Skeletal muscle tissue (tissue), 4 donors: ENCODE data around the gene ABHD12. TPM values are rescaled to one million over a fixed set of nuclear protein-coding genes. Genes with fewer than 3 reads are reported as not detected.

Experiments used
- H3K27ac ChIP-seq: one replicate; pipeline ENCODE4 v1.7.0; 2013; ENCODE audit warnings: mild to moderate bottlenecking, low read depth, low read length, inconsistent platforms
- H3K27me3 ChIP-seq, 3 donors: one replicate each; pipeline ENCODE4 v1.7.0; 2013; ENCODE audit warnings: low read length in 3 of 3; ENCODE audit not compliant: control insufficient read depth in 3 of 3, insufficient read depth in 3 of 3
- H3K36me3 ChIP-seq, 3 donors: one replicate each; pipeline ENCODE4 v1.7.0; 2013; ENCODE audit warnings: low read length in 3 of 3; ENCODE audit not compliant: control insufficient read depth in 3 of 3, insufficient read depth in 3 of 3
- H3K4me1 ChIP-seq, 3 donors: one replicate each; pipeline ENCODE4 v1.7.0; 2013; ENCODE audit warnings: low read length in 3 of 3, mild to moderate bottlenecking in 3 of 3; ENCODE audit not compliant: control insufficient read depth in 3 of 3, insufficient read depth in 3 of 3
- H3K4me3 ChIP-seq, 3 donors: one replicate each; pipeline ENCODE4 v1.7.0; 2013; ENCODE audit warnings: low read length in 3 of 3
- H3K9ac ChIP-seq, 3 donors: one replicate each; pipeline ENCODE4 v1.7.0; 2013; ENCODE audit warnings: low read length in 3 of 3, mild to moderate bottlenecking in 3 of 3, moderate library complexity in 2 of 3, low read depth in 1 of 3
- H3K9me3 ChIP-seq, 3 donors: one replicate each; pipeline ENCODE4 v1.7.0; 2013; ENCODE audit warnings: low read length in 3 of 3; ENCODE audit not compliant: control insufficient read depth in 3 of 3
- total RNA-seq: library from RNA; depleted of rRNA; stranded (reverse); fragments of >200 nt; gene quantifications from one replicate; pipeline ENCODE4 v1.2.3, GENCODE V29; 2014
- donor health status: Osteomylitis.

Gene ABHD12
- 29.7 TPM for total RNA-seq

DNA sequence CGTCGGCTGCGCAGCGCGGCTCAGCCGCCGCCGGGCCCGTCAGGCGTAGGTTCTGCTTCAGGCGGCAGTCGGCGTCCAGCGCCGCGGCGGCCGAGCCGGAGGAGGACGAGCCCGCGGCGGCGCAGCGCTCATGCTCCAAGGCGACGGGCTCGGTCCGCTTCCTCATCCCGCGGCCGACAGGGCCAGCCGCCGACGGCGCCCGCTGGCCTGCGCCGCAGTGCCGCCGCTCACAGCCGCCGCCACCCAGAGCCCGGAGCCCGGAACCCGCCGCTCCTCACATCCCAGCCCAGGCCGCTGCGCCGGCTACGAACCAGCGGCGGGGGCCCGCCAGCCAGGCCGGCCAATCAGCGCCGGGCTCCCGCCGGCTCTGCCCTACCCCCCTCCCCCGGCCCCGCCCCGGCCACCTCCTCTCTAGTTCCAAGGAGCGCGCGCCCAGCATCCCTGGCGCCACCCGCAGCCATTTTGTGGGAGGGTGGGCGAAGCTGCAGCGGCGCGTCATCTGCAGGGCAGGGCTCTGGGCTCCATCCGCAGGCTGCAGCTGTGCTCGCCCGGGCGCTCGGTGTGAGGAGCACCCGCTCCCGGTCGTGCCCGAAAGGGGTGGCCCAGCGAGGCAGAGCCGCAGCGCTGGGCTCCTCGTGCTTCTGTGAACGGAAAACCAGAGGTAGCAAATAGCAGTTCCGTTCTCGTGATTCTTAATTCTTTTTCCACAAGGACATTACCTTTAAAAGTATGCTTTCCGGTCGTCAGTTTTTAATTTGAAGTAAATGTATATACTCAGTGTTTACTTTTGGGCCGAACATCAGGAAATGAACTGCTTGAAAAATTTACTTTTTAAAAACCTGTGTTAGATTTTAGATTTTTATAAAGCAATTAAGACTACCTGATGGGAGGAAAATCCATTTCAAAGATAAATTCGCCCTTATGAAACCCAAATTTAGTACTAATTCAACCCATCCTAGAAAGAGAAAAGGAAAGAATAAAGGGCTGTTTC, at the start of gene ABHD12:
Gene ABHD12, minus strand, starts transcription at position 298 of the 991 bp plus-strand sequence. Its CDS starts 132 bp downstream, at position 166.
- Histone ChIP-seq H3K9ac (peak within 1 kb of the TSS; percentile 74 to 86 (median 77)), H3K9me3 (no peaks in the 10 kb centered on the region), H3K4me1 (peaks cover 0 to 8% (median 5%) of the 10 kb centered on the region in 3 donors), H3K4me3 (peak within 1 kb of the TSS; percentile 80 to 85 (median 83)), H3K36me3 (no peaks in the 10 kb centered on the region), H3K27ac (peak within 1 kb of the TSS; percentile 73), H3K27me3 (no peaks in the 10 kb centered on the region)

- Histone ChIP-seq H3K36me3 (no peaks in the 10 kb centered on the region), H3K27me3 (no peaks in the 10 kb centered on the region), H3K4me3 (no peak overlapping the region), H3K9ac (no peak overlapping the region), H3K9me3 (no peaks in the 10 kb centered on the region), H3K27ac (no peak overlapping the region), H3K4me1 (no peaks in the 10 kb centered on the region)
These were observed 48.7 kb upstream of the ABHD12 start for GRCh38 chr20:25439328-25439727.

- no peaks in the 10 kb centered on the region for H3K4me1 ChIP-seq
- H3K9ac ChIP-seq = no peak overlapping the region
- no peak overlapping the region for H3K27ac ChIP-seq
- H3K27me3 ChIP-seq = no peaks in the 10 kb centered on the region
- no peaks in the 10 kb centered on the region for H3K36me3 ChIP-seq
- no peaks in the 10 kb centered on the region for H3K9me3 ChIP-seq
- no peak overlapping the region for H3K4me3 ChIP-seq
These were observed 46.5 kb upstream of the ABHD12 start for GRCh38 chr20:25437153-25437581.

GRCh38 chr20:25424536-25424935, 33.9 kb upstream of the ABHD12 start:
- H3K9ac ChIP-seq = no peak overlapping the region
- H3K27me3 ChIP-seq = no peaks in the 10 kb centered on the region
- H3K4me3 ChIP-seq = no peak overlapping the region
- H3K27ac ChIP-seq = no peak overlapping the region
- no peaks in the 10 kb centered on the region for H3K36me3 ChIP-seq
- no peaks in the 10 kb centered on the region for H3K9me3 ChIP-seq
- no peaks in the 10 kb centered on the region for H3K4me1 ChIP-seq

DNA sequence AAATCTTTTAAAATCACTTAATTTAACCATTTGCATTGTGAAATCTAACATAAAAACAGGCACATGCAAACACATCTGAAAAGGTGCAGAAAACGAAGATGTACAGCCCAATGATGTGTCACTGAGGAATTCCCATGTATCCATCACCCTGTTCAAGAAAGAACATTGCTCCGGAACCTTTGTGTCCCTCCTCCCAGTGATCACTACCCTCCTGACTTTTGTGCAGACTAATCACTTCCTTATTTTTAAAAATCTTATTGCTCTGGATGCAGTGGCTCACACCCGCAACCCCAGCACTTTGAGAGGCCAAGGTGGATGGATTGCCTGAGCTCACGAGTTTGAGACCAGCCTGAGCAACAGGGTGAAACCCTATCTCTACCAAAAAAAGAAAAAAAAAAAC, 31.4 kb upstream of the ABHD12 start:
- no peaks in the 10 kb centered on the region for H3K9me3 ChIP-seq
- no peak overlapping the region for H3K27ac ChIP-seq
- no peak overlapping the region for H3K9ac ChIP-seq
- no peak overlapping the region for H3K4me3 ChIP-seq
- H3K36me3 ChIP-seq = no peaks in the 10 kb centered on the region
- H3K27me3 ChIP-seq = no peaks in the 10 kb centered on the region
- no peaks in the 10 kb centered on the region for H3K4me1 ChIP-seq

GRCh38 chr20:25421102-25421501, 30.5 kb upstream of the ABHD12 start:
- Histone ChIP-seq H3K4me3 (no peak overlapping the region), H3K9me3 (no peaks in the 10 kb centered on the region), H3K27ac (no peak overlapping the region), H3K36me3 (no peaks in the 10 kb centered on the region), H3K27me3 (no peaks in the 10 kb centered on the region), H3K4me1 (no peaks in the 10 kb centered on the region), H3K9ac (no peak overlapping the region)

GRCh38 chr20:25418776-25419175, 28.1 kb upstream of the ABHD12 start:
- Histone ChIP-seq H3K4me3 (no peak overlapping the region), H3K27ac (no peak overlapping the region), H3K9ac (no peak overlapping the region), H3K9me3 (no peaks in the 10 kb centered on the region), H3K27me3 (no peaks in the 10 kb centered on the region), H3K4me1 (no peaks in the 10 kb centered on the region), H3K36me3 (no peaks in the 10 kb centered on the region)

DNA sequence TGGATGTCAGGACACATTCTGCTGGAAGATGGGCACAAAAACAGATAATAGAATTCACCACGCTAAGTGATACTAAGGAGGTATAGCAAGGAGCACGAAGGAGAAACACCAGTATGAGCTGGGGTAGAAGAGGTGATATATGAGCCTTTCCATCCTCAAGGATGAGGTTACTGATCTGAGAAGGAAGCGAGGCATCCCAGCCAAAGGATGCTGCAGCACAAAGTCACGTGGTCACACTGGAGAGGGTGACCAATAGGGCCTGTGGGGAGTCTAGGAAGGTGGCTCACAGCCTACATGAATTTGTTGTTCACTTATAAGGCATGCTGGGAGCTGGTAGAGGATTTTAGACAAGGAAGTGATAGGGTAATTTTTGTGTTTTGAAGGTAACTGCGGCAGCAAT, 18.3 kb upstream of the ABHD12 start:
- no peak overlapping the region for H3K27ac ChIP-seq
- H3K9me3 ChIP-seq = no peaks in the 10 kb centered on the region
- no peaks in the 10 kb centered on the region for H3K36me3 ChIP-seq
- no peak overlapping the region for H3K9ac ChIP-seq
- H3K27me3 ChIP-seq = no peaks in the 10 kb centered on the region
- H3K4me1 ChIP-seq = peaks cover 8 to 14% (median 11%) of the 10 kb centered on the region in 3 donors
- H3K4me3 ChIP-seq = no peak overlapping the region

DNA sequence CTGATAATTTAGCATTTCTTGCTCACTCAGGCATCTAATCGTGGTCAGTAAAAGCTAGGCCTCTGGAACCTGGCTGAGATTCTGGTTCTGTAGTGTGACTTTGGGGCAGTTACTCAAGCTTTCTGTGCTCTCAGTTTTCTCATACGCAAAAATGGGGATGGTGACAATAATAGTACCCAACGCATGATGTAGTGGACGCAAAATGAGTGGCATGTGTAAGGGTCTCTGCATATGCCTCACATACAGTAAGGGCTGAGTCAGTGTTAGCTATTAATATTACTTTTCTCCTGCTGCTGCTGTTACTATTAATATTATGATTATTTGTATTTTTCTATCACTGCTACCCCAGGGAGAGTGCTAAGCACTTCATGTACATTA, 17.5 kb upstream of the ABHD12 start:
- Histone ChIP-seq H3K36me3 (no peaks in the 10 kb centered on the region), H3K9ac (peak overlapping the region; percentile 79 to 82 (median 80)), H3K9me3 (peaks cover 0 to 2% (median 1%) of the 10 kb centered on the region in 3 donors), H3K27me3 (no peaks in the 10 kb centered on the region), H3K27ac (no peak overlapping the region), H3K4me1 (peaks cover 8 to 14% (median 11%) of the 10 kb centered on the region in 3 donors), H3K4me3 (peak overlapping the region; percentile 75 to 97 (median 91))
